GM23248 (cell line): Measurements from ENCODE around the gene TMA7.

ENCODE experiments used
- EZH2 ChIP-seq: fragments of 200-600 bp; sonication (generic); IDR thresholded peaks from 2 replicates; pipeline ENCODE4 v1.6.1; 2018; ENCODE audit warnings: antibody characterized with exemption, mild to moderate bottlenecking; ENCODE audit not compliant: insufficient read depth, poor library complexity, severe bottlenecking
- EZH2phosphoT487 ChIP-seq: fragments of 200-600 bp; sonication (generic); IDR thresholded peaks from 2 replicates; pipeline ENCODE4 v1.6.1; 2018; ENCODE audit warnings: antibody characterized with exemption, moderate library complexity, mild to moderate bottlenecking, low read depth; ENCODE audit not compliant: insufficient read depth

GRCh38 chr3:48405971-48406370, 34.1 kb upstream of the TMA7 start:
- TF ChIP-seq EZH2: no peak
- no peak for TF ChIP-seq EZH2phosphoT487
